Measurements from ENCODE around the gene OXLD1.
A peak's percentile ranks its signal among the peaks of the same experiment; 100 is the strongest.

Gene OXLD1

DNA sequence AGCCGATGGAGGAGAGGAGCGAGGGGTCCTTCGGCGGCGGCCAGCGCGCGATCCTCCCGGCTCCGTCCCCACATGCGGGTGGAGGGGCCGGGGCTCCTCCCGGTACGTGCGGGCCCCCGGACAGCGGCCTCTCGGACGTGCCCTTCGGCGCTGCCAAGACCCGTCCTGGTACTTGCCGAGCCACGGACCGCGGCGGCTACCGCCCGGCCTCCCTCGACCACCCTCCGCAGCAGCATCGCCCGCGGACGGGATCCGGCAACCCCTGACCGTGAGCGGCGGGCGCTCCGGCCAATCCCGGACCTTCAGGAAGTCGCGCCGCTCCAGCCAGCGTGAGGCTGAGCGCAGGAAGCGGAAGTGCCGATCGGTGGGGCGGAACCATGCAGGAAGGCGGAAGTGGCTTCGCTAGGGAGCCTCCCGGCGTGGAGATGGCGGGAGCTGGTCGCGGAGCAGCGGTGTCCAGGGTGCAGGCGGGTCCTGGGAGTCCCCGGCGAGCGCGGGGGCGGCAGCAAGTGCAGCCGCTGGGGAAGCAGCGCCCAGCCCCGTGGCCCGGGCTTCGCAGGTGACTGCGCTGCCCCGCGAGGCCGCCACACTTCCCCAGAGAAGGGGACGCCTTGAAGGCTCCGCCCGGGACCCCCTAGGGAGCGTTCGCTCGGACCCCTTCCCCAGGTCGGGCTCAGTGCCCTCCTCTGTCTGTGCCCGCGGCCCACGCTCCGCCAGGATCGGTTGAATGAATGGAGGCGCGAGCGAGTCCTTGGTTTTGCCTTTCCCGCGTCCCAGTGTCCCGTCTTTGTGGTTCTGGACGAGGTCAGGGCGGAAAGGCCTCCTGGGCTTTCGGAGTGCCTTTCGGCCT is at the start of gene OXLD1, which contains the start of gene CCDC137:
Gene OXLD1 (minus strand): TSS at position 264 of the 850 bp plus-strand sequence. CDS start 28 bp downstream, at position 236.
Gene CCDC137 (plus strand): TSS at position 396 of the 850 bp plus-strand sequence. CDS start 30 bp downstream, at position 426.
- ChIA-PET CTCF (no interaction called here), POLR2A (interaction anchor here (0.7 to 2.8 kb wide), 15 partner anchors 9 to 202 kb away, joined by 3 to 29 read pairs (median 4); partner anchors contain the start of genes ARL16, HGS, MCRIP1 and MRPL12)
- TF ChIP-seq FOXK2 (IDR thresholded peaks at IDR 0.05) (no peak), L3MBTL2 (conservative IDR thresholded peaks at IDR 0.05) (peak; percentile 53; the same call in 1 of the 2 replicates), HDGF (IDR thresholded peaks at IDR 0.05; ENCODE audit: borderline replicate concordance) (no peak), NFRKB (IDR thresholded peaks at IDR 0.05) (no peak), SP1 (IDR thresholded peaks at IDR 0.05) (no peak), ZNF384 (IDR thresholded peaks at IDR 0.05) (no peak), ELF4 (IDR thresholded peaks at IDR 0.05) (peak; percentile 100), LEF1 (IDR thresholded peaks at IDR 0.05; ENCODE audit: borderline replicate concordance) (no peak), FOXA1 (IDR thresholded peaks at IDR 0.05) (no peak), BHLHE40 (IDR thresholded peaks at IDR 0.05; ENCODE audit: borderline replicate concordance) (no peak), CTBP1 (IDR thresholded peaks at IDR 0.05; ENCODE audit: borderline replicate concordance) (no peak), FOXM1 (IDR thresholded peaks at IDR 0.05; ENCODE audit: borderline replicate concordance) (no peak)
- TF ChIP-seq, protein P1, sequence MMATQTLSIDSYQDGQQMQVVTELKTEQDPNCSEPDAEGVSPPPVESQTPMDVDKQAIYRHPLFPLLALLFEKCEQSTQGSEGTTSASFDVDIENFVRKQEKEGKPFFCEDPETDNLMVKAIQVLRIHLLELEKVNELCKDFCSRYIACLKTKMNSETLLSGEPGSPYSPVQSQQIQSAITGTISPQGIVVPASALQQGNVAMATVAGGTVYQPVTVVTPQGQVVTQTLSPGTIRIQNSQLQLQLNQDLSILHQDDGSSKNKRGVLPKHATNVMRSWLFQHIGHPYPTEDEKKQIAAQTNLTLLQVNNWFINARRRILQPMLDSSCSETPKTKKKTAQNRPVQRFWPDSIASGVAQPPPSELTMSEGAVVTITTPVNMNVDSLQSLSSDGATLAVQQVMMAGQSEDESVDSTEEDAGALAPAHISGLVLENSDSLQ (IDR thresholded peaks at IDR 0.05), result peak; percentile 100
- DNase-seq (ENCODE audit: extremely low spot score), result peak; percentile 98

DNA sequence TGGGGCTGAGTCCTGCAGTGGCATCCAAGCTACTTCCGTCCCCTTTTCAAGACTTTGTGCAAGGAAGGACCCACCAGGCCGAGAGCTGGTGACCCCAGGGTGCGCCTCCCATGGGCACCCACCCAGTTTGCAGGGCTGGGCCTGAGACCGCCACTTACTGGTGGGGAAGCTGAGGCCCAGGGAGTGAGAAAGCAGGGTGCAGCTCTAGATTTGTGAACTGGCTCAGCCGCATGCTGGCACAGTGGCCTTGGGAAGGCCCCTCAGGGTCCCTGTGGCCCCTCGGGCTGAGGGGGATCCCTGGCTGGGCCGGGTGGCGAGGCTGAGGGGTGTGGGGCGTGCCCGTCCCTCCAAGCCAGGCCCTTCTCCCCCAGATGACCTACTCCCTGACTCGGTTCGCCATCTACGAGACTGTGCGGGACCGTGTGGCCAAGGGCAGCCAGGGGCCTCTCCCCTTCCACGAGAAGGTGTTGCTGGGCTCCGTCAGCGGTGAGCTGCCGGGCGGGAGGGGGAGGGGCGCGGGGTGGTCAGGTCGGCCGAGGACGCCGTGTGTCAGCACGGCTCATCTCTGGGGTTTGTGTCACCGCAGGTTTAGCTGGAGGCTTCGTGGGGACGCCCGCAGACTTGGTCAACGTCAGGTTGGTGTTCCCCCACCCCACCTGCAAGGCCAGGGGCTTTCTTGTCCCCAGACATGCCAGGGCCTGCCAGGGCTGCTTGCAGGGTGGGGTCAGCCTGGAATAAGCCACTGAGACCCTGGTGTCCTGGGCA is 48.9 kb upstream of the OXLD1 start:
- ChIA-PET CTCF (no interaction called here), POLR2A (interaction anchor here (7.5 kb wide), 1 partner anchor 13 kb away, joined by 76 read pairs; the partner anchor contains the start of gene MRPL12)
- TF ChIP-seq ARNT (IDR thresholded peaks at IDR 0.05) (no peak), LEF1 (IDR thresholded peaks at IDR 0.05; ENCODE audit: borderline replicate concordance) (no peak), ZNF384 (IDR thresholded peaks at IDR 0.05) (no peak), SUZ12 (IDR thresholded peaks at IDR 0.05) (no peak), TARDBP (IDR thresholded peaks at IDR 0.05) (no peak), FOXM1 (IDR thresholded peaks at IDR 0.05; ENCODE audit: borderline replicate concordance) (no peak), L3MBTL2 (conservative IDR thresholded peaks at IDR 0.05) (no peak), FOXA1 (IDR thresholded peaks at IDR 0.05) (no peak)
- TF ChIP-seq, protein P1 (IDR thresholded peaks at IDR 0.05), result no peak
- no peak for DNase-seq (ENCODE audit: extremely low spot score)

DNA sequence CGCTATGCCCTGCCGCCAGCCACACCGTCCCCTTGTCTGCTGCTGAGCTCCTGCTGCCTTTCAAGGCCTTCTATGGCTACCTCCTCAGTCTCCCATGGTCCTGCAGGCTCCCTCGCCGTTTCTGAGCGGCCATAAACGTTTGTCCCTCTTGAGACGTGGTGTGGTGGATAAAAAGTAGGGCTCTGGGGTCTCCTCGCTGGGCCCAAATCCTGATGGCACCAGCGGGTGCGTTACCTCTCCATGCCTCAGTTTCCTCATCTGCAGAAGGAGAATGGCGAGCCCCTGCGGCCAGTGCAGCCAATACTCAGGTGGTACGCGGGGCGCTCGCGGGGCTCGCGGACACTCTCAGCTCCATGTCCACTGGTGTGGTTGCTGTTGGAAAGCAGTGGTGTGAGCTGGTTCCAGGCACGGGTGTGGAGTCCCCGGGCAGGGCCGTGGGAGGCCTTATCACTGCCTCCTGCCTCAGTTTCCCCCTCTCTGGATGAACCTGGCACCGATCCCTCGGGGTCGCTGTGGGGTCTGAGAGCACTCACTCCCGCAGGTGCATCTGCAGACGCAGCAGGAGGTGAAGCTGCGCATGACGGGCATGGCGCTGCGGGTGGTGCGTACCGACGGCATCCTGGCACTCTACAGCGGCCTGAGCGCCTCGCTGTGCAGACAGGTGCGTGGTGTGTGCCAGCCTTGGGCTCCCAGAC is 48.2 kb upstream of the OXLD1 start:
- no peak for DNase-seq (ENCODE audit: extremely low spot score)
- TF ChIP-seq FOXA1 (IDR thresholded peaks at IDR 0.05), result no peak
- no peak for TF ChIP-seq HDGF (IDR thresholded peaks at IDR 0.05; ENCODE audit: borderline replicate concordance)
- TF ChIP-seq, protein P1 (IDR thresholded peaks at IDR 0.05), result no peak
- ChIA-PET CTCF (no interaction called here), POLR2A (interaction anchor here (1.0 to 7.5 kb wide), 2 partner anchors 12 to 149 kb away, joined by 3 to 76 read pairs; partner anchors contain the start of gene MRPL12)

DNA sequence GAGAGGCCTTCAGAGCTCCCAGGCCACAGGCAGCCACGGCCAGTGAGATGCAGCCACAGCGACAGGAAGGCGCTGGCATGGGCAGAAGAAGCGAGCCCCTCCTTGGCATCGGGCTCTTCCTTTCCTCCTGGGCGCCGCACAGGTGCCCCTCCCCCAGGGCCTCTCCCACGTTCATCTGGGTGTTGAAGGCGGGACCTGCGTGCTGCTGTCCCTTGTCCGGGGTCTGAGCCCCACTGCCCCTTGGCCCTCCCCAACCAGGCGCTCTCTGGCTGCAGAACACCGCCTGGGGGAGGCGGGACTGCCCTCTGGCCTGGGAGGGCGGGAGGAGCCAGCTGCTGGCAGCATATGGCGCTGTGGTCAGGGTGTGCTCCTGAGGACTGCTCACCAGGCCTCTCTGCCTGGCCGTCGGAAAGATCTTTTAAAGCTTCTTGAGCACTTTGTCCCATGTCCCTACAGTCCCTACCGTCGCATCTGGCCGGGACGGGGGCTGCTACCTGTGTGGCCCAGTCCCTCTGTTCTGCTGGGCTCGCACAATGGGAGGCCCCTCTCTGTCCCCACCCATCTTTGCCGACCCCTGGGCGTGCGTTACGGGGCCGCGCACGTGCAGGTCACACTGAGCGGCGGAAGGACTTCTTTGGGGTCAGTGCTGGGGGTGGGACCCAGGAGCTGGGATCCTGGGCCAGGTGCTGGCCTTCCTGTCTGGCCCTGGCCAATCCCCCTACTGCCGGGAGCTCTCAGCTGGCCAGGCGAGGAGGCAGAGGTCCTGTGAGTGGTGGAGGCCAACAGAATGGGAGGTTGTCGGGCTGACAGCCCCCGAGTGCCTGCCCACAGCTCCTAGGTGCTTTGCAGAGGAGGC is 47.4 kb upstream of the OXLD1 start:
- TF ChIP-seq LEF1 (IDR thresholded peaks at IDR 0.05; ENCODE audit: borderline replicate concordance), result no peak
- TF ChIP-seq SP1 (IDR thresholded peaks at IDR 0.05), result no peak
- TF ChIP-seq NFRKB (IDR thresholded peaks at IDR 0.05), result no peak
- TF ChIP-seq BHLHE40 (IDR thresholded peaks at IDR 0.05; ENCODE audit: borderline replicate concordance), result no peak
- no peak for TF ChIP-seq ARNT (IDR thresholded peaks at IDR 0.05)
- no peak for TF ChIP-seq ELF4 (IDR thresholded peaks at IDR 0.05)
- no peak for TF ChIP-seq HDGF (IDR thresholded peaks at IDR 0.05; ENCODE audit: borderline replicate concordance)
- TF ChIP-seq CTBP1 (IDR thresholded peaks at IDR 0.05; ENCODE audit: borderline replicate concordance), result no peak
- TF ChIP-seq FOXA1 (IDR thresholded peaks at IDR 0.05), result no peak
- no peak for TF ChIP-seq ZNF384 (IDR thresholded peaks at IDR 0.05)
- no peak for TF ChIP-seq TARDBP (IDR thresholded peaks at IDR 0.05)
- TF ChIP-seq FOXM1 (IDR thresholded peaks at IDR 0.05; ENCODE audit: borderline replicate concordance), result no peak
- no peak for TF ChIP-seq L3MBTL2 (conservative IDR thresholded peaks at IDR 0.05)
- no peak for TF ChIP-seq SUZ12 (IDR thresholded peaks at IDR 0.05)
- TF ChIP-seq, protein P1 (IDR thresholded peaks at IDR 0.05), result no peak
- DNase-seq (ENCODE audit: extremely low spot score), result no peak
- ChIA-PET POLR2A (interaction anchor here (0.5 to 7.5 kb wide), 8 partner anchors 7 to 321 kb away, joined by 3 to 76 read pairs (median 6); partner anchors contain the start of genes ARL16, HGS and MRPL12), CTCF (interaction anchor here (1.5 to 1.6 kb wide), 2 partner anchors 12 to 38 kb away, joined by 3 to 4 read pairs; no protein-coding TSS in a partner anchor)

All from HEK293T (cell line).